Hepatocyte (in vitro differentiated cells): Measurements from ENCODE around the gene LOC101059915.
"Not testable (repeated sequence)": the region's sequence is repeated elsewhere in the genome, so short reads cannot be mapped to it uniquely, and the experiment has no call there.

Experiments
- DNase-seq: peaks from one replicate; pipeline ENCODE4 v3.0.0-alpha.2; 2016; ENCODE audit warnings: low spot score
- H2AFZ ChIP-seq: fragments of 200-600 bp; sonication (generic); 2 replicates; pipeline ENCODE4 v1.6.0; 2016; ENCODE audit warnings: antibody characterized with exemption, mild to moderate bottlenecking
- H3K27ac ChIP-seq: fragments of 200-600 bp; sonication (generic); 2 replicates; pipeline ENCODE4 v1.5.1; 2016; ENCODE audit warnings: mild to moderate bottlenecking
- H3K27me3 ChIP-seq: fragments of 200-600 bp; sonication (generic); 2 replicates; pipeline ENCODE4 v1.6.1; 2016
- H3K36me3 ChIP-seq: fragments of 200-600 bp; sonication (generic); replicated peaks from 2 replicates; pipeline ENCODE4 v1.5.1; 2016; ENCODE audit warnings: low read depth; ENCODE audit not compliant: insufficient read depth
- H3K4me1 ChIP-seq: fragments of 200-600 bp; sonication (generic); 2 replicates; pipeline ENCODE4 v1.5.1; 2016; ENCODE audit warnings: mild to moderate bottlenecking, moderate library complexity; ENCODE audit not compliant: insufficient read depth
- H3K4me2 ChIP-seq: fragments of 200-600 bp; sonication (generic); 2 replicates; pipeline ENCODE4 v1.6.0; 2016
- H3K4me3 ChIP-seq: fragments of 200-600 bp; sonication (generic); 2 replicates; pipeline ENCODE4 v1.5.1; 2016; ENCODE audit warnings: mild to moderate bottlenecking
- H3K79me2 ChIP-seq: fragments of 200-600 bp; sonication (generic); 2 replicates; pipeline ENCODE4 v1.6.0; 2017; ENCODE audit warnings: mild to moderate bottlenecking
- H3K9me2 ChIP-seq: fragments of 200-600 bp; sonication (generic); replicated peaks from 2 replicates; pipeline ENCODE4 v1.6.0; 2017; ENCODE audit warnings: mild to moderate bottlenecking; ENCODE audit not compliant: insufficient read depth
- H3K9me3 ChIP-seq: fragments of 200-600 bp; sonication (generic); 2 replicates; pipeline ENCODE4 v1.5.1; 2016; ENCODE audit warnings: low read depth, mild to moderate bottlenecking
- H4K20me1 ChIP-seq: fragments of 200-600 bp; sonication (generic); 2 replicates; pipeline ENCODE4 v1.6.0; 2016; ENCODE audit warnings: mild to moderate bottlenecking; ENCODE audit not compliant: insufficient read depth, poor library complexity, severe bottlenecking
- EZH2 ChIP-seq: fragments of 200-600 bp; sonication (generic); IDR thresholded peaks from 2 replicates; pipeline ENCODE4 v1.6.1; 2016; ENCODE audit warnings: antibody characterized with exemption, mild to moderate bottlenecking, borderline replicate concordance
- EZH2phosphoT487 ChIP-seq: fragments of 200-600 bp; sonication (generic); IDR thresholded peaks from one replicate; pipeline ENCODE4 v1.6.1; 2018; ENCODE audit warnings: antibody characterized with exemption, mild to moderate bottlenecking, low read depth, moderate library complexity; ENCODE audit not compliant: unreplicated experiment, severe bottlenecking
- WGBS: methylation state at CpG from one replicate; pipeline ENCODE4 v1.1.6; 2016; ENCODE audit warnings: low lambda C conversion rate; ENCODE audit errors: missing lambda C conversion rate; 5-methylcytosine and 5-hydroxymethylcytosine counted together
- TF ChIP-seq, protein P1 (sequence below): fragments of 200-600 bp; sonication (generic); IDR thresholded peaks from 2 replicates; pipeline ENCODE4 v1.5.1; 2016; ENCODE audit warnings: antibody characterized with exemption, mild to moderate bottlenecking; ENCODE audit not compliant: poor library complexity

Gene LOC101059915

DNA sequence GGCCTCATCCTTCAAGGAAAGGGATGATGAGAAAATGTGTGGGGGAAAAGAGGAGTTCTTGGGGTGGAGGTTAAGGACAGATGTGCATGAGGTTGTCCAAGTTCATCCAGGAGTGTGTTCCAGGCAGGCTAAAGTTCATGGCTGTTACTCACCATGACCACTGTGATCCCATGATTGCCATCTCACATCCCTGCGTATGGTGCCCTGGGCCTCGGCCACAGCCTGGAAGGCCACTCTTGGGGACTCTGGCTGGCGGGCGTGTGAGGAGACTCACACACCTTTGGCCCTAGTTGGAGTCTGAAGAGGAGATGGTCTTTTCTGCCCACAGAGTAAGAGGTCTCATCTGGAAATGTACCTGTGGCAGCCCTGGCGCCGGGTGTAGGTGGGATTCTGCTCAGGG is 7.4 kb upstream of the LOC101059915 start:
- Histone ChIP-seq H2AFZ (no peak overlapping the region), H3K36me3 (no peaks in the 10 kb centered on the region), H3K79me2 (no peaks in the 10 kb centered on the region), H3K4me1 (no peaks in the 10 kb centered on the region), H3K27me3 (no peaks in the 10 kb centered on the region), H3K27ac (no peak overlapping the region), H3K4me3 (no peak overlapping the region), H3K4me2 (no peak overlapping the region), H3K9me2 (no peaks in the 10 kb centered on the region), H4K20me1 (no peaks in the 10 kb centered on the region), H3K9me3 (no peaks in the 10 kb centered on the region)
- TF ChIP-seq EZH2 (no peak), EZH2phosphoT487 (no peak)
- TF ChIP-seq, protein P1, sequence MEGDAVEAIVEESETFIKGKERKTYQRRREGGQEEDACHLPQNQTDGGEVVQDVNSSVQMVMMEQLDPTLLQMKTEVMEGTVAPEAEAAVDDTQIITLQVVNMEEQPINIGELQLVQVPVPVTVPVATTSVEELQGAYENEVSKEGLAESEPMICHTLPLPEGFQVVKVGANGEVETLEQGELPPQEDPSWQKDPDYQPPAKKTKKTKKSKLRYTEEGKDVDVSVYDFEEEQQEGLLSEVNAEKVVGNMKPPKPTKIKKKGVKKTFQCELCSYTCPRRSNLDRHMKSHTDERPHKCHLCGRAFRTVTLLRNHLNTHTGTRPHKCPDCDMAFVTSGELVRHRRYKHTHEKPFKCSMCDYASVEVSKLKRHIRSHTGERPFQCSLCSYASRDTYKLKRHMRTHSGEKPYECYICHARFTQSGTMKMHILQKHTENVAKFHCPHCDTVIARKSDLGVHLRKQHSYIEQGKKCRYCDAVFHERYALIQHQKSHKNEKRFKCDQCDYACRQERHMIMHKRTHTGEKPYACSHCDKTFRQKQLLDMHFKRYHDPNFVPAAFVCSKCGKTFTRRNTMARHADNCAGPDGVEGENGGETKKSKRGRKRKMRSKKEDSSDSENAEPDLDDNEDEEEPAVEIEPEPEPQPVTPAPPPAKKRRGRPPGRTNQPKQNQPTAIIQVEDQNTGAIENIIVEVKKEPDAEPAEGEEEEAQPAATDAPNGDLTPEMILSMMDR = no peak
- 85% methylated on average over 6 of the region's 6 CpGs for WGBS
- no peak for DNase-seq

DNA sequence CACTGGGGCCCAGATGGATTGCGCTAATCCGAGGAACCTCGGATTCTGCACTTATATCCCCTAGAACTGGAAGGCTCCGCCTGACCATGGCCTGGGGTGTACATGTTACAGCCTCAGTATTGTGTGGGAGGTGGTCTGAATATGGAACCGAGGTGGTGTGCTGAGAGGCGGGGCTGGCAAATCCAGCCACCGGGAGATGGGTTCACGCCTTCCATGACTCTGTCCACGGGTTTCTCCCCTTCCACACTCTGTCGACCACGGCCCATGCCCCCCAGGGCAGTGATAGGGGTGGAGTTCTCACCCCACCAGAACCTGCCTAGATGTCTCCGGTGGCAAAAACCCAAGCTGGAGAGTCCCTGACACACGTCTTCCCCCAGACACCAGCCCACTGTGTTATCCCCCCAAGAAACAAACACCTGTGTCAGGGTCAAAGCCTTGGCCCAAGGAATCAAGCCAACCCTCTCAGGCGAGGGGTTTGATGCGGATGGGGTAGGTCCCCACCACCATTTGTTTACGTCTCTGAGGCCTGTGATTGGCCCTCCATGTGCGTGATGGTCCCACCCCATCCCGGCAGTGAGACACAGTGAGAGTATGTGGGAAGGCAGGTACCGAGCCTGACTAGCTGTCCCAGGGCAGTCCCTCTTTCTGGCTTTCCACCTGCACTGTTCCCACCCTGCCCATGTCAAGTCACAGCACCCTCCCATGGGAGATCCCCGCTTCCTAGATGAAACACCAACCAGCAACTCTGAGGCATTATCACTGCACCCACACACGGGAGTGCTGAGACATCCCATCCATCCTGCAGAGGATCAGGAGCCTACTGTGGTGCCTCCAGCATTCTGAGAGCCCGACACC is 6.6 kb upstream of the LOC101059915 start:
- no peak overlapping the region for H3K27ac ChIP-seq
- no peaks in the 10 kb centered on the region for H3K9me2 ChIP-seq
- no peaks in the 10 kb centered on the region for H3K9me3 ChIP-seq
- no peaks in the 10 kb centered on the region for H3K79me2 ChIP-seq
- H3K4me2 ChIP-seq = no peak overlapping the region
- H3K36me3 ChIP-seq = no peaks in the 10 kb centered on the region
- TF ChIP-seq EZH2 (no peak), EZH2phosphoT487 (no peak)
- TF ChIP-seq, protein P1 = no peak
- no peak overlapping the region for H3K4me3 ChIP-seq
- no peaks in the 10 kb centered on the region for H4K20me1 ChIP-seq
- WGBS = 91% methylated on average over 22 of the region's 22 CpGs
- no peak overlapping the region for H2AFZ ChIP-seq
- no peaks in the 10 kb centered on the region for H3K4me1 ChIP-seq
- DNase-seq = no peak
- H3K27me3 ChIP-seq = no peaks in the 10 kb centered on the region

DNA sequence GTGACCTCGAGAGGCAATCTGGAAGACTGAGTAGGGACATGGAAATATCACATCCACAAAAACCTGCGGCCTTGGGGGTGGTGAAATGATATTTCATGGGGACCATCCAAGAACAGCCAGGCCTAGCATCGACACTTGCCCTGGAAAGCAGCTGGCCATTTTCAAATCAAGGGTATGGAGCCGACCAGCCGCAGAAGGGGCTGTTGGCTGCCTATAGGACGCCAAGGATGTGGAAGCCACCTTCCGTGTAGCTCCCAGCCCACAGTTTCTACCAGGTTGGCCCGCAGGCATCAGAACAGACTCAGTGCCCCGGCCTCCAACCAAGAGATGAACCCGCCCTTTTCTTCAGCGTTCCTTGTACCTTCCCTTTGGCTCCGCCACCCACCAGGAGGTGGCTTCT is 5.4 kb upstream of the LOC101059915 start:
- no peaks in the 10 kb centered on the region for H3K4me1 ChIP-seq
- no peak overlapping the region for H2AFZ ChIP-seq
- H3K79me2 ChIP-seq = no peaks in the 10 kb centered on the region
- H3K27ac ChIP-seq = no peak overlapping the region
- no peaks in the 10 kb centered on the region for H3K36me3 ChIP-seq
- no peak overlapping the region for H3K4me3 ChIP-seq
- H3K4me2 ChIP-seq = no peak overlapping the region
- H3K9me2 ChIP-seq = no peaks in the 10 kb centered on the region
- no peak for DNase-seq
- no peaks in the 10 kb centered on the region for H4K20me1 ChIP-seq
- no peaks in the 10 kb centered on the region for H3K9me3 ChIP-seq
- no peaks in the 10 kb centered on the region for H3K27me3 ChIP-seq
- 83% methylated on average over 12 of the region's 12 CpGs for WGBS
- no peak for TF ChIP-seq EZH2
- TF ChIP-seq, protein P1 = no peak
- no peak for TF ChIP-seq EZH2phosphoT487

DNA sequence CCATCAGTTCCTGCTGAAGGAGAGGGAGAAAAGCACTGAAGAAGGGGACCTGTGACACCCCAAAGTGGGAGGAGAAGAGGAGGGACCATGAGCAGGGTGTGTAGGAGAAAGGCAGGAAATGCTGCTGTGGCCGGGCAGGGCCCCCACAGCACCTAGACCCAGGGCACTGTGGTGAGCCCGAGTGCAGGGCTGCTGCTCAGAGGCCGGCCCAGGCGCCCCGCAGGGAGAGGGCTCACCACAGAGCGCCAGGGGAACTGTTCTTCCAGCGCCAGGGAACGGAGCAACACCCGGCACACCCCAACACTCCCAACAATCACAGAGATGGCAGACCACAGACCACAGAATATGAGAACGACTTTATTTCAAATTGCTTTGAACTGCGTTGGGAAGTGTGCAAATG is 4.7 kb upstream of the LOC101059915 start:
- not testable (repeated sequence) for DNase-seq, H2AFZ ChIP-seq, H3K4me1 ChIP-seq, H3K9me3 ChIP-seq, H3K4me2 ChIP-seq, H3K9me2 ChIP-seq, H3K4me3 ChIP-seq, H3K27ac ChIP-seq, H3K27me3 ChIP-seq, H4K20me1 ChIP-seq, H3K79me2 ChIP-seq, H3K36me3 ChIP-seq
- 79% methylated on average over 11 of the region's 11 CpGs for WGBS

DNA sequence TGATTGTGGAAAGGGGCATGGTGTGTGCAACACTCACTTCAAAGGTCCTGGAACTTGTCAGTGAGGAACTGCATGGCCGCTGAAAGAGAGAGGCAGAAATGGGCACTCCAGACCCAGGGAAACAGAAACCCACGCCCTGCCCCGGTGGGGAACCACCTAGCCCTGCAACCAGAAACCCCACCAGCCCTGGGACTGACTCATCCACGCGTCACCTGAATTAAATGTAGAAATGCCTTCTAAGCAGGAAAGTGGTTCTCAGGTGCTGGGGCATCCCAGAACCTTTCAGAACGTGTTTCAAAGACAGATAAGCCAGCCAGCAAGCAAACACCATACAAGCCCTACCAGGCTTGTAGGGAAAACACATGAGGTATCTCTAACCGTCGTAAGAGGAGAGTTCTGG is 4.1 kb upstream of the LOC101059915 start:
- H2AFZ ChIP-seq, H3K79me2 ChIP-seq, H3K4me3 ChIP-seq, H3K27ac ChIP-seq, H3K36me3 ChIP-seq, DNase-seq, H3K4me2 ChIP-seq, H3K9me2 ChIP-seq, H3K27me3 ChIP-seq, H4K20me1 ChIP-seq, H3K9me3 ChIP-seq, H3K4me1 ChIP-seq: not testable (repeated sequence)
- 65% methylated on average over 7 of the region's 8 CpGs for WGBS
